Kidney epithelial cell (primary cell): Measurements from ENCODE around the gene ATP8A2. TPM values are rescaled to one million over a fixed set of nuclear protein-coding genes. Genes with fewer than 3 reads are reported as not detected.

Experiments
- DNase-seq: peaks from one replicate; pipeline ENCODE4 v3.0.0-alpha.2; 2010; ENCODE audit warnings: low read depth
- H3K27me3 ChIP-seq: 2 replicates; pipeline ENCODE4 v1.6.0; 2011; ENCODE audit warnings: low read length; ENCODE audit not compliant: control insufficient read depth, insufficient read depth
- H3K36me3 ChIP-seq: 2 replicates; pipeline ENCODE4 v1.5.1; 2011; ENCODE audit warnings: low read length; ENCODE audit not compliant: control insufficient read depth, insufficient read depth
- H3K4me3 ChIP-seq: 2 replicates; pipeline ENCODE4 v1.5.1; 2011; ENCODE audit warnings: low read depth, mild to moderate bottlenecking, control low read depth, low read length
- total RNA-seq: library from RNA; depleted of rRNA; stranded (reverse); fragments of >200 nt; gene quantifications from 2 replicates; pipeline ENCODE4 v1.2.3, GENCODE V29; 2015
- TF ChIP-seq, protein P1 (sequence below): IDR thresholded peaks from 2 replicates; pipeline ENCODE4 v1.5.1; 2011; ENCODE audit warnings: mild to moderate bottlenecking, moderate library complexity, low read length, control low read depth, inconsistent platforms; ENCODE audit not compliant: insufficient read depth, poor library complexity, severe bottlenecking

ATP8A2 gene
- total RNA-seq, 1 donor from 2014 or later: 3.8 TPM

DNA sequence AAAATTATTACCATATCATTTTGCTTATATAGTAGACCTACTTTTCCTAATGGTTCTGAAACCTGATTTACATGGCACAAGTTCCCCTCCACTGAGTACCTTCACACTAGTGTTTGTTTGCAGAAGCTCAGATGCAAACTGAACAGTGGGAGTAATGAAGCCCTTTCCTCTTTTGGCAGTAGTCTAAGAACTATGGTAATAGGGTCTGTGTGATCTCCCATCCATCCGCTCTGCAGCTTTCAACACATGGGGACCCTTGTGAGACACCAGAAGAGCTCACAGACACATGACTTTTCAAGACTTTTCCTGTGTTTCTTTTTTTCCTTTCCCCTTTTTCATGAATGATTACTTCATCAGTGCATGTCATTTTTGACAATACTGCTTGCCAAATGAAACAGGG lies 336.0 kb downstream of the ATP8A2 start:
- no peak for DNase-seq
- TF ChIP-seq, protein P1, sequence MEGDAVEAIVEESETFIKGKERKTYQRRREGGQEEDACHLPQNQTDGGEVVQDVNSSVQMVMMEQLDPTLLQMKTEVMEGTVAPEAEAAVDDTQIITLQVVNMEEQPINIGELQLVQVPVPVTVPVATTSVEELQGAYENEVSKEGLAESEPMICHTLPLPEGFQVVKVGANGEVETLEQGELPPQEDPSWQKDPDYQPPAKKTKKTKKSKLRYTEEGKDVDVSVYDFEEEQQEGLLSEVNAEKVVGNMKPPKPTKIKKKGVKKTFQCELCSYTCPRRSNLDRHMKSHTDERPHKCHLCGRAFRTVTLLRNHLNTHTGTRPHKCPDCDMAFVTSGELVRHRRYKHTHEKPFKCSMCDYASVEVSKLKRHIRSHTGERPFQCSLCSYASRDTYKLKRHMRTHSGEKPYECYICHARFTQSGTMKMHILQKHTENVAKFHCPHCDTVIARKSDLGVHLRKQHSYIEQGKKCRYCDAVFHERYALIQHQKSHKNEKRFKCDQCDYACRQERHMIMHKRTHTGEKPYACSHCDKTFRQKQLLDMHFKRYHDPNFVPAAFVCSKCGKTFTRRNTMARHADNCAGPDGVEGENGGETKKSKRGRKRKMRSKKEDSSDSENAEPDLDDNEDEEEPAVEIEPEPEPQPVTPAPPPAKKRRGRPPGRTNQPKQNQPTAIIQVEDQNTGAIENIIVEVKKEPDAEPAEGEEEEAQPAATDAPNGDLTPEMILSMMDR: no peak
- Histone ChIP-seq H3K36me3 (no peaks in the 10 kb centered on the region), H3K27me3 (no peaks in the 10 kb centered on the region), H3K4me3 (no peak overlapping the region)

DNA sequence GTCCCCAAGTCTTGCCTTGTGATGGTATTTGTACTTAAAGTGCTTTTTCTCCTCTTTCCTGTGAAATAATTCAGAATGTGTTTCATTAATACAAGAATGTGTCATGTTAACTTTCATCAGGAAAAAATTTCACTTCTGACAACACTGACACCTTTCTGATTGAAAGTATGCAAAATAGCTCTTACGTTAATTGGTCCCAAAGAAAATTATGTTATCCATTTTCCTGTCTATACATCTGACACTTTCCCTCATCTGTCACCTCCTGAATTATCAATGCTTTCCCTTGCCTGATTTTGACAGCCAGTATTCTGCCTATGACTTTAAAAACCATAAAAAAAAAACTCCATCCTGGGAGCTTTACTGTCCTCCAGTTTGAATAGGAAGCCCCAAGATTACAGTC lies 336.5 kb downstream of the ATP8A2 start:
- TF ChIP-seq, protein P1: no peak
- H3K27me3 ChIP-seq: no peaks in the 10 kb centered on the region
- no peak for DNase-seq
- no peak overlapping the region for H3K4me3 ChIP-seq
- no peaks in the 10 kb centered on the region for H3K36me3 ChIP-seq

DNA sequence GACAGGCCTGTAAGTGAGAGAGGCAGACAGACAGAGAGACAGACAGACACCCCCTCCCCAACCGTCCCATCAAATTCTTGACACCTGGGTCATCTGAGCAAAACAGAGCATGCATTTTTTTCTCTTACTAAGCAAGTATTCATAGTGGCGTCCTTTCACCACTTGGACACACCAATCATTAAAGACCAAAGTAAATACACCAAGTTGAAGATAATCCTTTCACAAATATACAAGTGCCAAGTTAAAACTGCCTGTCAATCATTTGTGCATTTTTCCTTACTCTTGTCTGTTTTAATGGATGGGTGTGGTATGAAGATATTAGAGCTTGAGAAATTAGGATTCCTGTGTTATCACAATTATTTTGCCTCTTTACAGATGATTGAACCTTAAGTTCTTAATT lies 337.3 kb downstream of the ATP8A2 start:
- no peaks in the 10 kb centered on the region for H3K36me3 ChIP-seq
- DNase-seq: no peak
- H3K4me3 ChIP-seq: no peak overlapping the region
- TF ChIP-seq, protein P1: no peak
- no peaks in the 10 kb centered on the region for H3K27me3 ChIP-seq

DNA sequence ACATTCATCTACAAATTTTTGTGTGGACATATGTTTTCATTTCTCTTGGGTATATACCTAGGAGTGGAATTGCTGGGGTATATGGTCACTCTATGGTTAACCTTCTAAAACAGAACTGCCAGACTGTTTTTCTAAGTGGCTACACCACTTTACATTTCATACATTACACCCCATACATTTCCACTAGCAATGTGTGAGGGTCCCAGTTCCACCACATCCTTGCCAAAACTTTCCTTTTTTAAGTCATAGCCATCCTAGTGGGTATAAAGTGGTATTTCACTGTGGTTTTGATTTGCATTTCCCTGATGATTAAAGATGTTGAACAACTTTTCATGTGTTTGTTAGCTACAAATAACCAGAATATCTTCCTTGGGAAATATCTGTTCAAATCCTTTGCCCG lies 344.0 kb downstream of the ATP8A2 start:
- Histone ChIP-seq H3K4me3 (no peak overlapping the region), H3K36me3 (no peaks in the 10 kb centered on the region), H3K27me3 (no peaks in the 10 kb centered on the region)
- no peak for DNase-seq
- TF ChIP-seq, protein P1: no peak

DNA sequence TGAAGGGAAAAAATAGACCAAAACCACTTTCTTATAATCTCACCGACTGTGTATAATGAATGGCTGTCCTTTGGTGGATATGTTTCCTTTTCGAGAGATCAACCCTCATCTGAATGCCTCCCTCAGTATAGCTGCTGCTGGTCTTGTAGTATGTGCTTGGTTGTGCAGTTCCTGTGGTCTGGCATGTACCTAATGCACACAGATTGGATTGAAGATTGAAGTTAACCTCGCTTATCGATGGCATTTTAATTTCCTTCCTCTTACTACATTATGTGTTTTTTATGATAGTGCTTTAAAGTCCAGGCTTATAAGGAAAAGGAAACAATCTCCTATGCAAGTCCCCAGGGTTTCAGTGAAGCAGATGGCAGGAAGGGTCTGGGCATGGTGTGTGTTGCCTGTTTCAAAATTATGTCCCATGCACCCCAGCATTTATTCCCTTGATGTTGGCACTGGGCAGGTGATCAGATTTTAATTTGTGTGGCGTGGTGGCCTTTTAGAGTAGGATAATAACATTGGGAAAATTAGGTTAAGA lies 346.0 kb downstream of the ATP8A2 start:
- H3K36me3 ChIP-seq: no peaks in the 10 kb centered on the region
- H3K4me3 ChIP-seq: no peak overlapping the region
- H3K27me3 ChIP-seq: no peaks in the 10 kb centered on the region
- TF ChIP-seq, protein P1: no peak
- no peak for DNase-seq

DNA sequence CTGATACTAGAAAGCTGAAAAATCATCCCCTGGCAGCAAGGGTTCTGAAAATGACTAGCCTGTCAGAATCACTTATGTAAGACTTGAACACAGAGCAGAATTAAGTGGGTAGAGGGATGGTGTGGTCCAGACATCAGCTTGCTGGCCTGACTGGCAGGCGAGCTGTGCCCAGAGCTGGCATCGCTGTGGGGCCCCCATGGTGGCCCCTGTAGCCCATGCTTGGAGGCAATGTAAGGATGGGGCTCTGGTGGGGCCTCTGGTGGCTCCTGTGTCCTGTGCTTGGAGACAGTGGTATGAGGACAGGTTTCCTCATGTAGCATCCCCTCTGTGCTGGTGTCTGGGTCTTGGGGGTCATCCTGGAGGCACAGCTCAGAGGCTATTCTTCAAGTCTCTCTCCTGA lies 347.9 kb downstream of the ATP8A2 start:
- DNase-seq: no peak
- Histone ChIP-seq H3K27me3 (no peaks in the 10 kb centered on the region), H3K4me3 (no peak overlapping the region), H3K36me3 (no peaks in the 10 kb centered on the region)
- TF ChIP-seq, protein P1: no peak
